Neural cell (in vitro differentiated cells): ENCODE data around the gene KLK13. TPM values are rescaled to one million over a fixed set of nuclear protein-coding genes. Genes with fewer than 3 reads are reported as not detected.

Source experiments
- H2AFZ ChIP-seq: fragments of 200-600, 300-800 bp; sonication (generic), shearing (Covaris generic); 2 replicates; pipeline ENCODE4 v1.6.0; 2014; ENCODE audit warnings: low read depth, mild to moderate bottlenecking, antibody characterized with exemption, low read length, moderate library complexity
- H3F3A ChIP-seq: fragments of 200-600 bp; shearing (Covaris generic); 2 replicates; pipeline ENCODE4 v1.6.1; 2016; ENCODE audit warnings: mild to moderate bottlenecking, moderate library complexity, mixed read lengths, antibody characterized with exemption, low read length; ENCODE audit not compliant: insufficient read depth, poor library complexity, severe bottlenecking
- H3K27ac ChIP-seq: fragments of 200-600, 300-800 bp; sonication (generic), shearing (Covaris generic); 2 replicates; pipeline ENCODE4 v1.5.1; 2014; ENCODE audit warnings: mild to moderate bottlenecking, low read length, moderate library complexity
- H3K27me3 ChIP-seq: fragments of 300-800, 200-600 bp; sonication (generic), shearing (Covaris generic); 2 replicates; pipeline ENCODE4 v1.6.0; 2014; ENCODE audit warnings: mild to moderate bottlenecking, low read depth, low read length, moderate library complexity; ENCODE audit not compliant: insufficient read depth
- H3K36me3 ChIP-seq: fragments of 300-800, 200-600 bp; sonication (generic), shearing (Covaris generic); 2 replicates; pipeline ENCODE4 v1.5.1; 2014; ENCODE audit warnings: mild to moderate bottlenecking, antibody characterized with exemption, low read length, moderate library complexity; ENCODE audit not compliant: insufficient read depth
- H3K4me2 ChIP-seq: fragments of 300-800, 200-600 bp; sonication (generic), shearing (Covaris generic); 2 replicates; pipeline ENCODE4 v1.6.0; 2014; ENCODE audit warnings: mild to moderate bottlenecking, low read length
- H3K4me3 ChIP-seq: fragments of 300-800, 200-600 bp; sonication (generic), shearing (Covaris generic); 2 replicates; pipeline ENCODE4 v1.5.1; 2014; ENCODE audit warnings: mild to moderate bottlenecking, low read length, moderate library complexity
- H3K79me2 ChIP-seq: fragments of 200-600 bp; shearing (Covaris generic); replicated peaks from 2 replicates; pipeline ENCODE4 v1.6.0; 2014; ENCODE audit warnings: mild to moderate bottlenecking, low read length, moderate library complexity; ENCODE audit not compliant: insufficient read depth
- H3K9ac ChIP-seq: fragments of 300-800, 200-600 bp; sonication (generic), shearing (Covaris generic); 2 replicates; pipeline ENCODE4 v1.6.1; 2016; ENCODE audit warnings: mild to moderate bottlenecking, low read length, mixed read lengths
- H3K9me2 ChIP-seq: fragments of 200-600 bp; shearing (Covaris generic); 2 replicates; pipeline ENCODE4 v1.6.1; 2016; ENCODE audit warnings: mild to moderate bottlenecking, low read length, mixed read lengths; ENCODE audit not compliant: insufficient read depth
- H3K9me3 ChIP-seq: fragments of 200-600, 300-800 bp; sonication (generic), shearing (Covaris generic); 2 replicates; pipeline ENCODE4 v1.6.1; 2016; ENCODE audit warnings: mild to moderate bottlenecking, mixed run types, low read length, moderate library complexity, mixed read lengths
- H4K20me1 ChIP-seq: fragments of 200-600 bp; shearing (Covaris generic); 2 replicates; pipeline ENCODE4 v1.6.1; 2016; ENCODE audit warnings: mild to moderate bottlenecking, mixed run types; ENCODE audit not compliant: insufficient read depth
- EP300 ChIP-seq: fragments of 450-650 bp; conservative IDR thresholded peaks from 2 replicates; pipeline ENCODE4 v1.6.1; 2014; ENCODE audit warnings: antibody characterized with exemption, mild to moderate bottlenecking, moderate library complexity; ENCODE audit not compliant: poor library complexity, severe bottlenecking
- EZH2 ChIP-seq: fragments of 200-600, 300-800 bp; shearing (Covaris generic), sonication (generic); IDR thresholded peaks from 2 replicates; pipeline ENCODE4 v1.6.1; 2014; ENCODE audit warnings: antibody characterized with exemption, low read length, borderline replicate concordance, mild to moderate bottlenecking; ENCODE audit not compliant: insufficient read depth, poor library complexity, severe bottlenecking
- MXI1 ChIP-seq: fragments of 450-650 bp; conservative IDR thresholded peaks from 2 replicates; pipeline ENCODE4 v1.6.1; 2014; ENCODE audit warnings: antibody characterized with exemption, mild to moderate bottlenecking; ENCODE audit not compliant: poor library complexity, severe bottlenecking
- POLR2AphosphoS5 ChIP-seq: IDR thresholded peaks from 2 replicates; pipeline ENCODE4 v1.6.1; 2012
- RAD21 ChIP-seq: fragments of 450-650 bp; conservative IDR thresholded peaks from 2 replicates; pipeline ENCODE4 v1.6.1; 2014; ENCODE audit warnings: antibody characterized with exemption, mild to moderate bottlenecking, moderate library complexity
- SMC3 ChIP-seq: fragments of 450-650 bp; conservative IDR thresholded peaks from 2 replicates; pipeline ENCODE4 v1.6.1; 2014; ENCODE audit warnings: antibody characterized with exemption, mild to moderate bottlenecking, moderate library complexity; ENCODE audit not compliant: poor library complexity
- TAF1 ChIP-seq: IDR thresholded peaks from 2 replicates; pipeline ENCODE4 v1.6.1; 2012; ENCODE audit warnings: low read depth
- polyA plus RNA-seq: library from polyadenylated mRNA; depleted of rRNA; stranded (reverse); fragments of >200 nt; gene quantifications from 2 replicates; pipeline ENCODE4 v1.2.3, GENCODE V29; 2014
- TF ChIP-seq, protein P1 (sequence below): IDR thresholded peaks from 2 replicates; pipeline ENCODE4 v1.6.1; 2012; ENCODE audit warnings: borderline replicate concordance

KLK13 gene
- polyA plus RNA-seq, 1 donor from 2014 or later = not detected

DNA sequence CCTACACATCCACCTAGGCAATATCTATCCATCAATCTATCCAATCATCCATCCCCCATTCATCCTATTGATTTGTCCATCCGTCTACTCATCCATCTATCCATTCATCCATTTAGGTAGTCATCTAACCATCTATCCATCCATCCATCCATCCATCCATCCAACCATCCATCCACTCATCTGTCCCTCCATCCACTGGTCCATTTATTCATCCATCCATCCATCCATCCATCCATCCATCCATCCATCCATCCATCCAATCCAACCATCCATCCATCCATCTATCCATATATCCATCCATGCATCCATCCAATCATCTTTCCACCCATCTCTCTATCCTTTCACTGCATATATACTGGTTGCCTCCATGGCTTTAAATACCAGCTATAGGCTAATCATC lies 3.9 kb downstream of the KLK13 start:
- no peak overlapping the region for H2AFZ ChIP-seq
- no peak overlapping the region for H3K4me2 ChIP-seq
- H3K9me3 ChIP-seq = no peaks in the 10 kb centered on the region
- H3K79me2 ChIP-seq = no peaks in the 10 kb centered on the region
- H3K36me3 ChIP-seq = no peaks in the 10 kb centered on the region
- H3K4me3 ChIP-seq = no peak overlapping the region
- peaks cover 14% of the 10 kb centered on the region for H3K27me3 ChIP-seq
- no peaks in the 10 kb centered on the region for H4K20me1 ChIP-seq
- H3F3A ChIP-seq = no peaks in the 10 kb centered on the region
- H3K9ac ChIP-seq = no peak overlapping the region
- H3K27ac ChIP-seq = no peak overlapping the region
- TF ChIP-seq, protein P1, sequence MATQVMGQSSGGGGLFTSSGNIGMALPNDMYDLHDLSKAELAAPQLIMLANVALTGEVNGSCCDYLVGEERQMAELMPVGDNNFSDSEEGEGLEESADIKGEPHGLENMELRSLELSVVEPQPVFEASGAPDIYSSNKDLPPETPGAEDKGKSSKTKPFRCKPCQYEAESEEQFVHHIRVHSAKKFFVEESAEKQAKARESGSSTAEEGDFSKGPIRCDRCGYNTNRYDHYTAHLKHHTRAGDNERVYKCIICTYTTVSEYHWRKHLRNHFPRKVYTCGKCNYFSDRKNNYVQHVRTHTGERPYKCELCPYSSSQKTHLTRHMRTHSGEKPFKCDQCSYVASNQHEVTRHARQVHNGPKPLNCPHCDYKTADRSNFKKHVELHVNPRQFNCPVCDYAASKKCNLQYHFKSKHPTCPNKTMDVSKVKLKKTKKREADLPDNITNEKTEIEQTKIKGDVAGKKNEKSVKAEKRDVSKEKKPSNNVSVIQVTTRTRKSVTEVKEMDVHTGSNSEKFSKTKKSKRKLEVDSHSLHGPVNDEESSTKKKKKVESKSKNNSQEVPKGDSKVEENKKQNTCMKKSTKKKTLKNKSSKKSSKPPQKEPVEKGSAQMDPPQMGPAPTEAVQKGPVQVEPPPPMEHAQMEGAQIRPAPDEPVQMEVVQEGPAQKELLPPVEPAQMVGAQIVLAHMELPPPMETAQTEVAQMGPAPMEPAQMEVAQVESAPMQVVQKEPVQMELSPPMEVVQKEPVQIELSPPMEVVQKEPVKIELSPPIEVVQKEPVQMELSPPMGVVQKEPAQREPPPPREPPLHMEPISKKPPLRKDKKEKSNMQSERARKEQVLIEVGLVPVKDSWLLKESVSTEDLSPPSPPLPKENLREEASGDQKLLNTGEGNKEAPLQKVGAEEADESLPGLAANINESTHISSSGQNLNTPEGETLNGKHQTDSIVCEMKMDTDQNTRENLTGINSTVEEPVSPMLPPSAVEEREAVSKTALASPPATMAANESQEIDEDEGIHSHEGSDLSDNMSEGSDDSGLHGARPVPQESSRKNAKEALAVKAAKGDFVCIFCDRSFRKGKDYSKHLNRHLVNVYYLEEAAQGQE = no peak
- TF ChIP-seq TAF1 (no peak), EP300 (no peak), MXI1 (no peak)
- H3K9me2 ChIP-seq = no peaks in the 10 kb centered on the region

DNA sequence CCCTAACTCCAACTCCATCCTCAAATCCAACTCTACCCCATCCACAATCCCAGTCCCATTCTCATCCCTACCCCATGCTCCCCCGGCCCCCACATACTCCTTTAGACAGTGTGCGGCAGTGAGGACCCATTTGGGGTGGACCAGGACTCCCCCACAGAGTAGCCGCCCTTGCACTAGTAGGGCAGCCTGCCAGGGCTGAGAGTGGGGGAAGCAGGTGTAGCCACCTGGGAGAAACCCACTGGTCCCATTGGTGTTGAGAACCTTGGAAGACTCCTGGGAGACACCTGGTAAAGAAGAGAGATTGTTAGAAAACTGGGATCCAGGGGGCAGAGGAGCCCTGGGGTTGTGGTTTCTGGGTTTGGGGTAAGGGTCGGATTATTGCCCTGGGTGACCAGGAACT lies 4.6 kb downstream of the KLK13 start:
- Histone ChIP-seq H3K27ac (no peak overlapping the region), H3K9me2 (no peaks in the 10 kb centered on the region), H3K9me3 (no peaks in the 10 kb centered on the region), H4K20me1 (no peaks in the 10 kb centered on the region), H3K36me3 (no peaks in the 10 kb centered on the region), H3K9ac (no peak overlapping the region), H3K79me2 (no peaks in the 10 kb centered on the region), H3K4me3 (no peak overlapping the region), H3F3A (no peaks in the 10 kb centered on the region), H3K4me2 (no peak overlapping the region), H3K27me3 (peaks cover 9% of the 10 kb centered on the region), H2AFZ (no peak overlapping the region)
- no peak for TF ChIP-seq SMC3
- no peak for TF ChIP-seq EP300
- no peak for TF ChIP-seq RAD21
- no peak for TF ChIP-seq POLR2AphosphoS5
- TF ChIP-seq TAF1 = no peak
- TF ChIP-seq, protein P1 = no peak

DNA sequence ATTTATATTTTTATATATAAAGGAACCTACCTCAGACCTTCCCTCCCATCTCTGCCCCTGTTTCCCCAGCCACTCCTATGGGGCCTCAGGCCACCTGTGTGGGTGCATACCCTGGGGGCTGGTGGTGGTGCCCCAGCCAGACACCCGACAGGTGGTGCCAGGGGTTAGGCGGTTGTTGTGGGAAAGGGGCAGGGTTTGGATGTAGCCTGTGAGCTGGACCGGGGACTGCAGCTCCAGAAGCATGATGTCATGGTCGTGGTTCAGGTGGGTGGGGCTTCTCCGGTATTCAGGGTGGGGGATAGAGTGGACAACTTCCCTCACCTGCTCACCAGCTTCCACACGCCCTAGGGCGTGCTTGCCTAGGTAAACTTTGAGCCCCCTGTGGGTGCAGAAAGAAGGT lies 5.2 kb downstream of the KLK13 start:
- H3F3A ChIP-seq = no peaks in the 10 kb centered on the region
- no peaks in the 10 kb centered on the region for H3K36me3 ChIP-seq
- no peak overlapping the region for H3K27ac ChIP-seq
- no peak for TF ChIP-seq EZH2
- no peaks in the 10 kb centered on the region for H3K79me2 ChIP-seq
- peaks cover 5% of the 10 kb centered on the region for H3K27me3 ChIP-seq
- no peak overlapping the region for H2AFZ ChIP-seq
- H3K4me3 ChIP-seq = no peak overlapping the region
- H3K4me2 ChIP-seq = no peak overlapping the region
- no peaks in the 10 kb centered on the region for H3K9me2 ChIP-seq
- no peaks in the 10 kb centered on the region for H3K9me3 ChIP-seq
- no peak overlapping the region for H3K9ac ChIP-seq
- H4K20me1 ChIP-seq = no peaks in the 10 kb centered on the region
